OCI-LY1 (cell line): ENCODE results near the gene DHRS11.

Source experiments
- H2AFZ ChIP-seq: fragments of 200-600 bp; sonication (generic), shearing (Covaris generic); 2 replicates; pipeline ENCODE4 v1.6.0; 2014; ENCODE audit warnings: antibody characterized with exemption, mild to moderate bottlenecking, low read length
- H3F3A ChIP-seq: fragments of 200-600 bp; sonication (generic), shearing (Covaris generic); 2 replicates; pipeline ENCODE4 v1.6.0; 2014; ENCODE audit warnings: mild to moderate bottlenecking, antibody characterized with exemption, low read length, moderate library complexity; ENCODE audit not compliant: insufficient read depth
- H3K27ac ChIP-seq: fragments of 200-600 bp; sonication (generic); 2 replicates; pipeline ENCODE4 v1.5.1; 2014; ENCODE audit warnings: low read length, mixed run types, mild to moderate bottlenecking, low read depth; ENCODE audit not compliant: poor library complexity, severe bottlenecking
- H3K27me3 ChIP-seq: fragments of 200-600 bp; sonication (generic); 2 replicates; pipeline ENCODE4 v1.6.0; 2014; ENCODE audit warnings: antibody characterized with exemption, mild to moderate bottlenecking, low read length, moderate library complexity; ENCODE audit not compliant: insufficient read depth
- H3K36me3 ChIP-seq: fragments of 200-600 bp; sonication (generic); 2 replicates; pipeline ENCODE4 v1.6.1; 2014; ENCODE audit warnings: mild to moderate bottlenecking, antibody characterized with exemption, low read length, moderate library complexity, mixed read lengths; ENCODE audit not compliant: insufficient read depth
- H3K4me1 ChIP-seq: fragments of 200-600 bp; sonication (generic); 2 replicates; pipeline ENCODE4 v1.5.1; 2014; ENCODE audit warnings: mild to moderate bottlenecking, low read length, moderate library complexity; ENCODE audit not compliant: insufficient read depth, severe bottlenecking
- H3K4me2 ChIP-seq: fragments of 200-600 bp; sonication (generic), shearing (Covaris generic); 2 replicates; pipeline ENCODE4 v1.6.1; 2014; ENCODE audit warnings: low read length
- H3K4me3 ChIP-seq: fragments of 200-600 bp; sonication (generic); 2 replicates; pipeline ENCODE4 v1.5.1; 2014; ENCODE audit warnings: low read length, low read depth, mild to moderate bottlenecking, mixed read lengths; ENCODE audit not compliant: poor library complexity, severe bottlenecking
- H3K79me2 ChIP-seq: fragments of 200-600 bp; shearing (Covaris generic); 2 replicates; pipeline ENCODE4 v1.6.1; 2016; ENCODE audit warnings: mixed run types, low read length, mixed read lengths; ENCODE audit not compliant: insufficient read depth
- H3K9ac ChIP-seq: fragments of 200-600 bp; sonication (generic), shearing (Covaris generic); 2 replicates; pipeline ENCODE4 v1.6.1; 2014; ENCODE audit warnings: mild to moderate bottlenecking, low read length, mixed read lengths
- H3K9me2 ChIP-seq: fragments of 200-600 bp; sonication (generic), shearing (Covaris generic); 2 replicates; pipeline ENCODE4 v1.6.1; 2014; ENCODE audit warnings: low read depth, mild to moderate bottlenecking, low read length, mixed read lengths
- H3K9me3 ChIP-seq: fragments of 200-600 bp; shearing (Covaris generic); 2 replicates; pipeline ENCODE4 v1.6.1; 2014; ENCODE audit warnings: low read length, mixed read lengths
- H4K20me1 ChIP-seq: fragments of 200-600 bp; sonication (generic), shearing (Covaris generic); 2 replicates; pipeline ENCODE4 v1.6.0; 2016; ENCODE audit warnings: mild to moderate bottlenecking, low read length; ENCODE audit not compliant: insufficient read depth
- EZH2 ChIP-seq: fragments of 200-600 bp; sonication (generic), shearing (Covaris generic); IDR thresholded peaks from 2 replicates; pipeline ENCODE4 v1.8.0; 2017; ENCODE audit warnings: borderline replicate concordance, mixed run types, mild to moderate bottlenecking, antibody characterized with exemption, low read length, moderate library complexity, mixed read lengths
- TF ChIP-seq, protein P1 (sequence below): fragments of 200-600 bp; sonication (generic), shearing (Covaris generic); IDR thresholded peaks from 2 replicates; pipeline ENCODE4 v1.5.1; 2017; ENCODE audit warnings: mild to moderate bottlenecking, antibody characterized with exemption, low read length, moderate library complexity, mixed read lengths

DHRS11 gene

DNA sequence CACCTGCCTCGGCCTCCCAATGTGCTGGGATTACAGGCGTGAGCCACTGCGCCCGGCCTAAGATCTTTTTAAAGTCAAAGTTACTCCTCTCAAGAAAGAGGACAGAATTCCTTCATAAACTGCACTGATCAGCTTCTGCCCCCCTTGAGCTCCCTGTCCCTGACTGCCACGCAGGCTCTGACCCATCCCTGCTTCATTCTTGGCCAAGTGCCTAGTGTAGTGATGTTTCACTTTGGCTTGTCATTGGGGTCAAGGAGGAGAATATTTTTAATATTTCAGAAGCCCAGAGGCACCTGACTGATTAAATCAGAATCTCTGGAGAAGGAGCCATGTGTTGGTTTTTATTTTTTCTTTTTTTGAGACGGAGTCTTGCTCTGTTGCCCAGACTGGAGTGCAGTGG, 18.8 kb downstream of the DHRS11 start:
- H3K36me3 ChIP-seq: peaks cover 5% of the 10 kb centered on the region
- no peak overlapping the region for H3K27ac ChIP-seq
- no peaks in the 10 kb centered on the region for H3K9me3 ChIP-seq
- no peak overlapping the region for H2AFZ ChIP-seq
- peaks cover 19% of the 10 kb centered on the region for H3K4me1 ChIP-seq
- H3K9ac ChIP-seq: no peak overlapping the region
- H4K20me1 ChIP-seq: no peaks in the 10 kb centered on the region
- H3K27me3 ChIP-seq: no peaks in the 10 kb centered on the region
- H3K4me3 ChIP-seq: no peak overlapping the region
- H3F3A ChIP-seq: no peaks in the 10 kb centered on the region
- TF ChIP-seq EZH2: no peak
- TF ChIP-seq, protein P1, sequence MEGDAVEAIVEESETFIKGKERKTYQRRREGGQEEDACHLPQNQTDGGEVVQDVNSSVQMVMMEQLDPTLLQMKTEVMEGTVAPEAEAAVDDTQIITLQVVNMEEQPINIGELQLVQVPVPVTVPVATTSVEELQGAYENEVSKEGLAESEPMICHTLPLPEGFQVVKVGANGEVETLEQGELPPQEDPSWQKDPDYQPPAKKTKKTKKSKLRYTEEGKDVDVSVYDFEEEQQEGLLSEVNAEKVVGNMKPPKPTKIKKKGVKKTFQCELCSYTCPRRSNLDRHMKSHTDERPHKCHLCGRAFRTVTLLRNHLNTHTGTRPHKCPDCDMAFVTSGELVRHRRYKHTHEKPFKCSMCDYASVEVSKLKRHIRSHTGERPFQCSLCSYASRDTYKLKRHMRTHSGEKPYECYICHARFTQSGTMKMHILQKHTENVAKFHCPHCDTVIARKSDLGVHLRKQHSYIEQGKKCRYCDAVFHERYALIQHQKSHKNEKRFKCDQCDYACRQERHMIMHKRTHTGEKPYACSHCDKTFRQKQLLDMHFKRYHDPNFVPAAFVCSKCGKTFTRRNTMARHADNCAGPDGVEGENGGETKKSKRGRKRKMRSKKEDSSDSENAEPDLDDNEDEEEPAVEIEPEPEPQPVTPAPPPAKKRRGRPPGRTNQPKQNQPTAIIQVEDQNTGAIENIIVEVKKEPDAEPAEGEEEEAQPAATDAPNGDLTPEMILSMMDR: no peak
- no peaks in the 10 kb centered on the region for H3K9me2 ChIP-seq
- no peak overlapping the region for H3K4me2 ChIP-seq
- no peaks in the 10 kb centered on the region for H3K79me2 ChIP-seq

DNA sequence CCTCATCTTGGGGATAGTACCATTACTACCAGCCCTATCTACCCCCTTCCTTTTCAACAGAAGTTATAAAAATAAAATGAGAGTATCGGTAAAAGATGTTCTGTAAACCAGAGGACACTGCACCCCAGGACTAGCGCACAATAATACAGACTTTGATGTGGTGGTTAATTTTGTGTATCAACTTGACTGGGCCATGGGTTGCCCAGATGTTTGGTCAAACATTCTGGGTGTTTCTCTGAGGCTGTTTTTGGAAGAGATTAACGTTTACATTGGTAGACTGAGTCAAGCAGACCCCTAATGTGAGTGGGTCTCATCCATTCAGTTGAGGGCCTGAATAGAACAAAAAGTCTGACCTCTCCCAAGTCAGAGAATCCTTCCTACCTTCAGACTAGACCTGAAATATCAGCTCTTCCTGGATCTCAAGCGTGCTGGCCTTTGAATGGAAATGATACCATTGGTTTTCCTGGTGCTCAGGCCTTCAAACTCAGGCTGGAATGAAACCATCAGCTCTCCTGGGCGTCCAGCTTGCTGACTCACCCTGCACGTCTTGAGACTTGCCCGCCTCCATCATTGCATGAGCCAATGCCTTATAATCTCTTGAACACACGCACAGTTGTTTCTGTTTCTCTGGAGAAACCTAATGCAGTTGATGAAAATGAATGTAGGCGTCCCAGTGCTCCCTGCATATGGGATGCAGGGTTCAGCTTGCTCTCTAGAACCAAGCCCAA, 19.8 kb downstream of the DHRS11 start:
- TF ChIP-seq, protein P1: no peak
- no peak for TF ChIP-seq EZH2
- H3K4me2 ChIP-seq: no peak overlapping the region
- no peaks in the 10 kb centered on the region for H3K79me2 ChIP-seq
- no peak overlapping the region for H3K4me3 ChIP-seq
- no peaks in the 10 kb centered on the region for H3K27me3 ChIP-seq
- no peaks in the 10 kb centered on the region for H3K9me3 ChIP-seq
- no peak overlapping the region for H3K27ac ChIP-seq
- H3F3A ChIP-seq: no peaks in the 10 kb centered on the region
- no peak overlapping the region for H3K9ac ChIP-seq
- H2AFZ ChIP-seq: no peak overlapping the region
- peaks cover 14% of the 10 kb centered on the region for H3K4me1 ChIP-seq
- peaks cover 5% of the 10 kb centered on the region for H3K36me3 ChIP-seq
- H3K9me2 ChIP-seq: no peaks in the 10 kb centered on the region
- no peaks in the 10 kb centered on the region for H4K20me1 ChIP-seq

DNA sequence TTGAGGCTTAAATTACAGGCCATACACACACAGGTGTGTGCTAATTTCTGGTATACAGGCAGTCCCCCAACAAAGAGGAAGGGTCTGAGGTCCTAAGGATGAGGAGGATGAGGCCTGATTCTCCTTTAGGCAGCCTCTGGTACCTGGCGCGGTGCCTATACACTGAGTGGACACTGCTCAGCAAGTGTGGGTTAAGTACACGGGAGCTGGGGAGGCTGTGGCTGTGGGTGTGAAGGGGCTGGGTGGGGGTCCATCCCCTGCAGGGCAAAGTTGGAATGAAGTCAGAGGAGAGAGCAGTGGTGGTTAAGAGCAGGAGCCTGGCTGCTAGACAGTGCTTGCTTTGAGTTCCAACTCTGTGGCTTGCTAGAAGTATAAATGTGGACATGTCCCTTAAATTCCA, 20.6 kb downstream of the DHRS11 start:
- no peaks in the 10 kb centered on the region for H3K27me3 ChIP-seq
- H3K4me3 ChIP-seq: no peak overlapping the region
- no peaks in the 10 kb centered on the region for H3K9me2 ChIP-seq
- peaks cover 14% of the 10 kb centered on the region for H3K4me1 ChIP-seq
- peaks cover 5% of the 10 kb centered on the region for H3K36me3 ChIP-seq
- H3K79me2 ChIP-seq: no peaks in the 10 kb centered on the region
- no peaks in the 10 kb centered on the region for H3F3A ChIP-seq
- no peak overlapping the region for H3K9ac ChIP-seq
- H3K27ac ChIP-seq: no peak overlapping the region
- no peak overlapping the region for H2AFZ ChIP-seq
- H3K4me2 ChIP-seq: no peak overlapping the region
- no peaks in the 10 kb centered on the region for H3K9me3 ChIP-seq
- no peaks in the 10 kb centered on the region for H4K20me1 ChIP-seq
- TF ChIP-seq, protein P1: no peak
- no peak for TF ChIP-seq EZH2
